Rectal smooth muscle tissue (tissue), 1 donor: Measurements from ENCODE around the gene ABCB8.
"Not testable (repeated sequence)": the region's sequence is repeated elsewhere in the genome, so short reads cannot be mapped to it uniquely, and the experiment has no call there.

Experiments
- H3K27ac ChIP-seq: one replicate; pipeline ENCODE4 v1.7.0; 2013; ENCODE audit warnings: low read depth, low read length, inconsistent platforms
- H3K27me3 ChIP-seq: one replicate; pipeline ENCODE4 v1.7.0; 2013; ENCODE audit warnings: low read length; ENCODE audit not compliant: control insufficient read depth, insufficient read depth
- H3K36me3 ChIP-seq: one replicate; pipeline ENCODE4 v1.7.0; 2013; ENCODE audit warnings: low read length; ENCODE audit not compliant: control insufficient read depth, insufficient read depth
- H3K4me1 ChIP-seq: one replicate; pipeline ENCODE4 v1.7.0; 2013; ENCODE audit warnings: low read length; ENCODE audit not compliant: control insufficient read depth, insufficient read depth
- H3K4me3 ChIP-seq: one replicate; pipeline ENCODE4 v1.7.0; 2013; ENCODE audit warnings: low read length
- H3K9ac ChIP-seq: one replicate; pipeline ENCODE4 v1.7.0; 2013; ENCODE audit warnings: low read length

ABCB8 gene

GRCh38 chr7:151034312-151035025, 6.2 kb downstream of the ABCB8 start:
- Histone ChIP-seq H3K9ac (no peak overlapping the region), H3K36me3 (peaks cover 13% of the 10 kb centered on the region), H3K27me3 (no peaks in the 10 kb centered on the region), H3K4me1 (no peaks in the 10 kb centered on the region), H3K27ac (no peak overlapping the region), H3K4me3 (no peak overlapping the region)

GRCh38 chr7:151035026-151035717, 6.9 kb downstream of the ABCB8 start:
- Histone ChIP-seq H3K36me3 (peaks cover 13% of the 10 kb centered on the region), H3K27me3 (no peaks in the 10 kb centered on the region), H3K4me1 (no peaks in the 10 kb centered on the region), H3K9ac (no peak overlapping the region), H3K4me3 (no peak overlapping the region), H3K27ac (no peak overlapping the region)

GRCh38 chr7:151035902-151036301, 7.7 kb downstream of the ABCB8 start:
- Histone ChIP-seq H3K4me3 (no peak overlapping the region), H3K9ac (no peak overlapping the region), H3K27me3 (no peaks in the 10 kb centered on the region), H3K27ac (no peak overlapping the region), H3K36me3 (peaks cover 13% of the 10 kb centered on the region), H3K4me1 (no peaks in the 10 kb centered on the region)

GRCh38 chr7:151038951-151039849, 10.9 kb downstream of the ABCB8 start:
- H3K9ac ChIP-seq, result no peak overlapping the region
- H3K27ac ChIP-seq, result no peak overlapping the region
- H3K4me3 ChIP-seq, result no peak overlapping the region
- no peaks in the 10 kb centered on the region for H3K27me3 ChIP-seq
- peaks cover 17% of the 10 kb centered on the region for H3K36me3 ChIP-seq
- no peaks in the 10 kb centered on the region for H3K4me1 ChIP-seq

GRCh38 chr7:151039850-151040548, 11.7 kb downstream of the ABCB8 start:
- Histone ChIP-seq H3K36me3 (peaks cover 10% of the 10 kb centered on the region), H3K27ac (no peak overlapping the region), H3K9ac (no peak overlapping the region), H3K27me3 (no peaks in the 10 kb centered on the region), H3K4me1 (no peaks in the 10 kb centered on the region), H3K4me3 (no peak overlapping the region)

GRCh38 chr7:151040616-151041375, 12.5 kb downstream of the ABCB8 start:
- Histone ChIP-seq H3K27ac (no peak overlapping the region), H3K4me3 (no peak overlapping the region), H3K36me3 (peaks cover 4% of the 10 kb centered on the region), H3K9ac (no peak overlapping the region), H3K4me1 (no peaks in the 10 kb centered on the region), H3K27me3 (no peaks in the 10 kb centered on the region)

GRCh38 chr7:151043449-151043848, 15.2 kb downstream of the ABCB8 start:
- H3K36me3 ChIP-seq, H3K4me1 ChIP-seq, H3K4me3 ChIP-seq, H3K27ac ChIP-seq, H3K9ac ChIP-seq, H3K27me3 ChIP-seq: not testable (repeated sequence)

- H3K36me3 ChIP-seq, result peaks cover 7% of the 10 kb centered on the region
- no peak overlapping the region for H3K4me3 ChIP-seq
- H3K9ac ChIP-seq, result no peak overlapping the region
- H3K27ac ChIP-seq, result no peak overlapping the region
- peaks cover 2% of the 10 kb centered on the region for H3K4me1 ChIP-seq
- no peaks in the 10 kb centered on the region for H3K27me3 ChIP-seq
These were observed 15.7 kb downstream of the ABCB8 start for GRCh38 chr7:151043959-151044358.

GRCh38 chr7:151045262-151045661, 17.0 kb downstream of the ABCB8 start:
- Histone ChIP-seq H3K27ac (no peak overlapping the region), H3K27me3 (no peaks in the 10 kb centered on the region), H3K4me1 (peaks cover 2% of the 10 kb centered on the region), H3K36me3 (peaks cover 7% of the 10 kb centered on the region), H3K9ac (no peak overlapping the region), H3K4me3 (no peak overlapping the region)

- Histone ChIP-seq H3K27me3 (no peaks in the 10 kb centered on the region), H3K9ac (no peak overlapping the region), H3K27ac (no peak overlapping the region), H3K4me3 (no peak overlapping the region), H3K4me1 (peaks cover 2% of the 10 kb centered on the region), H3K36me3 (peaks cover 7% of the 10 kb centered on the region)
These were observed 17.7 kb downstream of the ABCB8 start for GRCh38 chr7:151045967-151046366.

GRCh38 chr7:151046603-151047573, 18.6 kb downstream of the ABCB8 start:
- no peak overlapping the region for H3K27ac ChIP-seq
- no peak overlapping the region for H3K4me3 ChIP-seq
- H3K9ac ChIP-seq, result no peak overlapping the region
- H3K36me3 ChIP-seq, result peaks cover 2% of the 10 kb centered on the region
- H3K4me1 ChIP-seq, result peaks cover 2% of the 10 kb centered on the region
- H3K27me3 ChIP-seq, result no peaks in the 10 kb centered on the region
